ENCODE results near the gene MACC1.

Gene MACC1

DNA sequence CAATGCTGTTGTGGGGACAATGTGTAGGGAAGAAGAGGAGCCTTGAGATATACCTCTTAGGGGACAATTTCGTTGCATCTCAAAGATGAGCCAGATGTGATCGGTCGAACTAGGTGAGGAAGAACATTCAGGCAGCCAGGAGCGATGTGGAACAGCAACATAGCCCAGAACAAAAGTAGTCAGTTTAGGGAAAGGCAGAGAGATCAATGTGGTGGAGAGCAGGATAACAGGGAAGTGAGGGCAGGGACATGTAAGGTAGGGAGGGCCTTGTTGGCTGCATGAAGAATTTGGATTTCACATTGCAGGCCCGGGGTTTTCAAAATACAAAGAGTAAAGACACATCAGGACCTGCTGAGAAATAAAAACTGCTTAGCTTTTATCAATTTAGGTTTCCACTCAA lies 29.1 kb upstream of the MACC1 start:
- TF ChIP-seq ZNF274 (IDR thresholded peaks at IDR 0.05; ENCODE audit: low read depth, low read length): no peak
- no peak for TF ChIP-seq SUZ12 (IDR thresholded peaks at IDR 0.05; ENCODE audit: extremely low read depth, insufficient read depth, insufficient read length)
- no peak for TF ChIP-seq YY1 (IDR thresholded peaks at IDR 0.05; ENCODE audit: insufficient read depth, insufficient read length)
- H3K9ac ChIP-seq (ENCODE audit: insufficient read length, low read depth): no peak overlapping the region
- no peaks in the 10 kb centered on the region for H3K9me3 ChIP-seq (ENCODE audit: insufficient read depth, low read length)
- no peaks in the 10 kb centered on the region for H3K4me1 ChIP-seq (ENCODE audit: insufficient read depth, insufficient read length)
- no peaks in the 10 kb centered on the region for H3K27me3 ChIP-seq (ENCODE audit: insufficient read depth, insufficient read length)
- H3K4me3 ChIP-seq (ENCODE audit: insufficient read length, low read depth): no peak overlapping the region
- H3K36me3 ChIP-seq (ENCODE audit: insufficient read depth, insufficient read length, low read length): no peaks in the 10 kb centered on the region
- DNase-seq (ENCODE audit: low read depth, low spot score): no peak

DNA sequence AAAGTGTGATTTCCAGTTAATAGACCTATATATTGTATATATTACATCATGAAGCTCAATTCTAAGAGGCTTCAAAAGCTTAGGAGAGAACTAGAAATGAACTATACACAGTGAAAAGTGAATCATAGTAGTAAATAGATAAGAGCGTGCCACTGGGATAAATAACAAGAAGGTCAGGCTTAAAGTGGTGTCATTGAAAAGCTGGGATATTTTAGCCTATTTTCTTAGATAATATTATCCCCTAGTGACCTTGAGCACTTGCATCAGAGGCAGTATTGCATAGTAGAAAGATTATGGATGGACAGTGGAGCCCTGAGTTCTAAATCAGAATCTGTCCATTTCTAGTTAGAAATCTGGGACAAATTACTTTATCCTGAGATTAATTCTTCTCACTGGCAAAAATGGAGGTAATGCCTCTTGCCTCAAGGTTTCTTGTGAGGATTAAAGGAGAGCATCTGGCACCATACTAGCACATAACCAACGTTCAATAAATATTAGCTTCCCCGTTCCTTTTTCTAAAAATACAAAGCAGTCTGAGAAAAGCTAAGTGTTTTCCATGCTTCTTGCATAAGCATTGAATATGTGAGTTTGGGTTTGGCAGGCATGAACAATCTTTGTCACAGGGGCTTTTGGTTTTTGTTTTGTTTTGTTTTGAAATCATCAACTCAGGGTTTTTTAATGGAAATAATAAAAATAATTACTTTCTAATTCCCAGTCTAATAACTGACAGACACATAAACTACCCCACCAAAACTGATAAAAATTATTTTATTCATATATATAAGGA lies 27.3 kb upstream of the MACC1 start:
- Histone ChIP-seq H3K36me3 (ENCODE audit: insufficient read depth, insufficient read length, low read length) (no peaks in the 10 kb centered on the region), H3K9me3 (ENCODE audit: insufficient read depth, low read length) (no peaks in the 10 kb centered on the region), H3K9ac (ENCODE audit: insufficient read length, low read depth) (no peak overlapping the region), H3K27me3 (ENCODE audit: insufficient read depth, insufficient read length) (no peaks in the 10 kb centered on the region), H3K4me3 (ENCODE audit: insufficient read length, low read depth) (no peak overlapping the region), H3K4me1 (ENCODE audit: insufficient read depth, insufficient read length) (no peaks in the 10 kb centered on the region)
- no peak for DNase-seq (ENCODE audit: low read depth, low spot score)
- no peak for TF ChIP-seq SUZ12 (IDR thresholded peaks at IDR 0.05; ENCODE audit: extremely low read depth, insufficient read depth, insufficient read length)
- no peak for TF ChIP-seq YY1 (IDR thresholded peaks at IDR 0.05; ENCODE audit: insufficient read depth, insufficient read length)
- no peak for TF ChIP-seq ZNF274 (IDR thresholded peaks at IDR 0.05; ENCODE audit: low read depth, low read length)

DNA sequence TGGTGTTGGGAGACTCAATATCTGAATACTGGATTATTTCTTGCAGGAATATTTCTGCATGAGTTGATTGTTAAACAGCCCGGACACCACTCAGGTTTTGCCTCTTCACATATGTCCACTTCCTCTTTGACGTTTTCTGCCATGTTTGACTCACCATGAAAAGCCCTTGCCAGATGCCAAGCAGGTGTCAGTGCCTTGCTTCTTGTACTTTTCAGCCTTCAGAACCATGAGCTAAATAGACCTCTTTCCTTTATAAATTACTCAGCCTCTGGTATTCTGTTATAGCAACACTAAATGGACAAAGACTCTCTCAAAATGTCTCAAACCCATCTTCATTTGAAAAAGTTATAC lies 24.7 kb upstream of the MACC1 start:
- H3K4me1 ChIP-seq (ENCODE audit: insufficient read depth, insufficient read length): no peaks in the 10 kb centered on the region
- H3K4me3 ChIP-seq (ENCODE audit: insufficient read length, low read depth): no peak overlapping the region
- H3K9ac ChIP-seq (ENCODE audit: insufficient read length, low read depth): no peak overlapping the region
- no peak for DNase-seq (ENCODE audit: low read depth, low spot score)
- H3K9me3 ChIP-seq (ENCODE audit: insufficient read depth, low read length): no peaks in the 10 kb centered on the region
- no peaks in the 10 kb centered on the region for H3K36me3 ChIP-seq (ENCODE audit: insufficient read depth, insufficient read length, low read length)
- no peak for TF ChIP-seq ZNF274 (IDR thresholded peaks at IDR 0.05; ENCODE audit: low read depth, low read length)
- TF ChIP-seq SUZ12 (IDR thresholded peaks at IDR 0.05; ENCODE audit: extremely low read depth, insufficient read depth, insufficient read length): no peak
- no peak for TF ChIP-seq YY1 (IDR thresholded peaks at IDR 0.05; ENCODE audit: insufficient read depth, insufficient read length)
- no peaks in the 10 kb centered on the region for H3K27me3 ChIP-seq (ENCODE audit: insufficient read depth, insufficient read length)

DNA sequence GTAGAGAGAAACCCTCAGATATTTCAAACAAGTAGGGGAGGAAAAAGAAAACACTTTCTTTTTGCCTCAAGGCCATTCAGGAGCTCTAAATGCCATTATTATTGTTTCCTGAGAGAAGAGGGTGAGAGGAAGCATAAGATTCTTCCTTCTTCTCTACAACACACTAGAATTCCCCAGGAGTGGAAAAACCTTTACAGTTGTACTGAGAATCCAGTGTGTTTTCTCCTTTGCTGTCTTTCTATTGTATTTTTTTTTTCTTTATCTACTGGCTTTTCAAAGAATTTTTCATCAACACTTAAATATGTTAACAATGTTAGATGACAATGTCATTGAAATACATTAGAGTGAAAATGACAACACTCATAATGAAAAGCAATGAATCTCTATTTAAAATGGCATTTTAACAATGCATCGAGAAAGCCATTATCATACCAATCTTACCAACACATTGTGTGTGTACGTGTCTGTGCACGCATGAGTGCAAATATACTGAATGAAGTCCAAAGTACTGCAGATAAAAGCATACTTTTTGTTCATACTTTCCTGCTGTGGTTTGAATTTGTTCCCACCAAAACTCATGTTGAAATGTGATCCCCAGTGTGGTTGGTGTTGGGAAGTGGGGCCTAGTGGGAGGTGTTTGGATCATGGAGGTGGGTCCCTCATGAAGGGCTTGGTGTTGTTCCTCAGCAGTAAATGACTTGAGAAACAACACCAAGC lies 24.2 kb upstream of the MACC1 start:
- DNase-seq (ENCODE audit: low read depth, low spot score): no peak
- Histone ChIP-seq H3K4me3 (ENCODE audit: insufficient read length, low read depth) (no peak overlapping the region), H3K4me1 (ENCODE audit: insufficient read depth, insufficient read length) (no peaks in the 10 kb centered on the region)

DNA sequence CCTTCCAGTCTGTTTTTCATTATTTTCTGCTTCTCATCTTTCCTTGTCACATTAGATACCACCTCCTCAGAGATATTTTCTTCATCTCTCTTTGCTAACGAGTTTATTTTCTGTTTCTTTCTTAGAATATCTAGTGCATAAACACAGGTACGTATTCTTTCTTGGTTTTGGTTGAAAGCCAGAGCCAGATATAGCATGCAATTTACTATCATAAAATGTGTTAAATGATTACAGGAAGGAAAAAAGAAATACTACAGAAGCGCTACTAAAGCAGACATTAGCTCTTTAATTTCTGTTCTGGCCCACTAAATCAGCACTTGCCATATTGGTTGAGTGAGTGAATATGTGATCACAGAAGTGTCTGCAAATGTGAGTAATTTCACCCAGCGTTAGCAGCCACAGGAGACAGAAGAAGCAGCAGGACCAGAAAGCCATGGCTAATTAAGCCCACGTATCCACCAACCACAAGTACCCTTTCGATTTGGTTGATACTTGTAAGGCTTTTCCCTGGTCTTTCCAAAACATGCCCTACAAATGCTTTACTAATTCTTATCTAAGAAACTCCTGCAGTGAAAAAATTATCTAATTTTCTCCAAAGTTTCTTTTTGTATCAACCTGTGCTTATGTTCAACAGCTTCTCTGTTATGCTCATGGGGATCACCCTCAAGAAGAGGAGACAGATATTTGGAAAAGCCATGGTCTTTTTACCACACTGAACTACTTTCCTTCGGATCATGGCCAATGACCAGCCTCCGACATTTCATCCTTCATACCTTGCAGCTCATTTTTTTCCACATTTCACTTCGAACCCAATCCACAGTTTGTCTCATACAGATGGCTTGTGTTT lies 23.1 kb upstream of the MACC1 start:
- Histone ChIP-seq H3K9ac (ENCODE audit: insufficient read length, low read depth) (no peak overlapping the region), H3K4me3 (ENCODE audit: insufficient read length, low read depth) (no peak overlapping the region), H3K9me3 (ENCODE audit: insufficient read depth, low read length) (no peaks in the 10 kb centered on the region), H3K4me1 (ENCODE audit: insufficient read depth, insufficient read length) (no peaks in the 10 kb centered on the region), H3K27me3 (ENCODE audit: insufficient read depth, insufficient read length) (no peaks in the 10 kb centered on the region), H3K36me3 (ENCODE audit: insufficient read depth, insufficient read length, low read length) (no peaks in the 10 kb centered on the region)
- TF ChIP-seq ZNF274 (IDR thresholded peaks at IDR 0.05; ENCODE audit: low read depth, low read length) (no peak), YY1 (IDR thresholded peaks at IDR 0.05; ENCODE audit: insufficient read depth, insufficient read length) (no peak), SUZ12 (IDR thresholded peaks at IDR 0.05; ENCODE audit: extremely low read depth, insufficient read depth, insufficient read length) (no peak)
- DNase-seq (ENCODE audit: low read depth, low spot score): no peak

More for the DNA sequence above, 24.2 kb upstream of the MACC1 start:
- no peaks in the 10 kb centered on the region for H3K9me3 ChIP-seq (ENCODE audit: insufficient read depth, low read length)
- no peaks in the 10 kb centered on the region for H3K36me3 ChIP-seq (ENCODE audit: insufficient read depth, insufficient read length, low read length)
- no peaks in the 10 kb centered on the region for H3K27me3 ChIP-seq (ENCODE audit: insufficient read depth, insufficient read length)
- no peak for TF ChIP-seq ZNF274 (IDR thresholded peaks at IDR 0.05; ENCODE audit: low read depth, low read length)
- no peak for TF ChIP-seq SUZ12 (IDR thresholded peaks at IDR 0.05; ENCODE audit: extremely low read depth, insufficient read depth, insufficient read length)
- TF ChIP-seq YY1 (IDR thresholded peaks at IDR 0.05; ENCODE audit: insufficient read depth, insufficient read length): no peak
- H3K9ac ChIP-seq (ENCODE audit: insufficient read length, low read depth): no peak overlapping the region

DNA sequence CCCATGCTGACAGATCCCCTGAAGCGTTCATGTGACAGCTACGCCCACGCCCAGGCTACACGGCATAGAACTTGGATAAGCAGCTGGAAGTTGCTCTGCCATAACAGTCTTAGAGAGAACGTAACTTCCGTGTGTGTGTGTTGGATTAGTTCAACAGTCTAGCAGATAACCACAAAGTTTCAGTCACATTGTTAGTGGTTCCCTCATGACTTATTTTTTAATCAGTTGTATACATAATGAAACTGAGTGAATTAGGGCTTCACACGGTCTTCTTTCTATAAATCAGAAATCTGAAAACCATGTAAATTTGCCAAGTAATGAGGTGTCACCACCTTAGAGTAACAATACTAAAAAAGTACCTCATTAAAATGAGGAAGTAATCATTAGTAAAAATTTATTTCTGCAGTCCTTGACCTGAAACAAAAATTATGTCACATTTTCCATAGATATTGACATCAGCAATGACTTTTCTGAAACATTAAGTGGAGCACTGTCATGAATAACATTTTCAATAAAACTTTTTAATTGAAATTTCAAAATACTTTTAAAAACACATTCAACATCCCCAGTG lies 21.7 kb upstream of the MACC1 start:
- H3K4me1 ChIP-seq (ENCODE audit: insufficient read depth, insufficient read length): no peaks in the 10 kb centered on the region
- TF ChIP-seq YY1 (IDR thresholded peaks at IDR 0.05; ENCODE audit: insufficient read depth, insufficient read length) (no peak), SUZ12 (IDR thresholded peaks at IDR 0.05; ENCODE audit: extremely low read depth, insufficient read depth, insufficient read length) (no peak), ZNF274 (IDR thresholded peaks at IDR 0.05; ENCODE audit: low read depth, low read length) (no peak)
- H3K4me3 ChIP-seq (ENCODE audit: insufficient read length, low read depth): no peak overlapping the region
- H3K27me3 ChIP-seq (ENCODE audit: insufficient read depth, insufficient read length): no peaks in the 10 kb centered on the region
- no peak for DNase-seq (ENCODE audit: low read depth, low spot score)
- no peaks in the 10 kb centered on the region for H3K9me3 ChIP-seq (ENCODE audit: insufficient read depth, low read length)
- no peak overlapping the region for H3K9ac ChIP-seq (ENCODE audit: insufficient read length, low read depth)
- no peaks in the 10 kb centered on the region for H3K36me3 ChIP-seq (ENCODE audit: insufficient read depth, insufficient read length, low read length)

Data from NT2/D1 (cell line).